Cardiac muscle cell (in vitro differentiated cells and primary cell): Measurements from ENCODE around the gene KCNH5. TPM values are rescaled to one million over a fixed set of nuclear protein-coding genes. Genes with fewer than 3 reads are reported as not detected.

Source experiments
- DNase-seq, 2 donors: peaks; one replicate each; pipeline versions ENCODE4 v3.0.0 to v3.0.0-alpha.2; 2010 to 2017; ENCODE audit warnings: low read depth in 1 of 2, low spot score in 1 of 2
- H3K27ac ChIP-seq: fragments of 200-600 bp; sonication (generic); 2 replicates; pipeline ENCODE4 v1.5.1; 2016
- H3K27me3 ChIP-seq: fragments of 200-600 bp; sonication (generic); 2 replicates; pipeline ENCODE4 v1.6.0; 2016; ENCODE audit warnings: control low read depth
- H3K36me3 ChIP-seq: fragments of 200-600 bp; sonication (generic); 2 replicates; pipeline ENCODE4 v1.5.1; 2016; ENCODE audit warnings: control low read depth
- H3K4me1 ChIP-seq: fragments of 200-600 bp; sonication (generic); 2 replicates; pipeline ENCODE4 v1.8.1; 2017; ENCODE audit warnings: low read depth, mild to moderate bottlenecking, mixed run types
- H3K4me3 ChIP-seq: fragments of 200-600 bp; sonication (generic); 2 replicates; pipeline ENCODE4 v1.5.1; 2016; ENCODE audit warnings: mild to moderate bottlenecking
- H3K9me3 ChIP-seq: fragments of 200-600 bp; sonication (generic); 2 replicates; pipeline ENCODE4 v1.5.1; 2017; ENCODE audit warnings: low read depth, mild to moderate bottlenecking, control low read depth
- CTCF ChIP-seq: IDR thresholded peaks from 2 replicates; pipeline ENCODE4 v1.5.1; 2012; ENCODE audit warnings: low read depth, mild to moderate bottlenecking, low read length
- polyA plus RNA-seq: library from polyadenylated mRNA; unstranded; fragments of >200 nt; fragmentation: Nextera tagmentation; extraction: Ambion mirVana; gene quantifications from 2 replicates; pipeline ENCODE4 v1.2.1, GENCODE V29; 2016
- total RNA-seq: library from RNA; depleted of rRNA; stranded (reverse); fragments of >200 nt; gene quantifications from 2 replicates; pipeline ENCODE4 v1.2.3, GENCODE V29; 2016

Gene KCNH5
- total and polyA plus RNA-seq, 2 experiments from 2014 or later: 0.06 TPM; not detected in 1

- DNase-seq: no peak
- H3K4me1 ChIP-seq: no peaks in the 10 kb centered on the region
- peaks cover 7% of the 10 kb centered on the region for H3K27me3 ChIP-seq
- no peak for TF ChIP-seq CTCF
- no peak overlapping the region for H3K27ac ChIP-seq
- H3K9me3 ChIP-seq: no peaks in the 10 kb centered on the region
- no peak overlapping the region for H3K4me3 ChIP-seq
- no peaks in the 10 kb centered on the region for H3K36me3 ChIP-seq
Observed at GRCh38 chr14:63055631-63056030, 10.4 kb upstream of the KCNH5 start.

- H3K4me3 ChIP-seq: no peak overlapping the region
- no peaks in the 10 kb centered on the region for H3K9me3 ChIP-seq
- peaks cover 42% of the 10 kb centered on the region for H3K27me3 ChIP-seq
- no peak for DNase-seq
- H3K36me3 ChIP-seq: no peaks in the 10 kb centered on the region
- no peaks in the 10 kb centered on the region for H3K4me1 ChIP-seq
- TF ChIP-seq CTCF: no peak
- H3K27ac ChIP-seq: no peak overlapping the region
Observed at GRCh38 chr14:63051992-63052391, 6.7 kb upstream of the KCNH5 start.

- Histone ChIP-seq H3K9me3 (no peaks in the 10 kb centered on the region), H3K36me3 (no peaks in the 10 kb centered on the region), H3K27ac (no peak overlapping the region), H3K27me3 (peaks cover 48% of the 10 kb centered on the region), H3K4me3 (no peak overlapping the region), H3K4me1 (no peaks in the 10 kb centered on the region)
- DNase-seq: no peak
- no peak for TF ChIP-seq CTCF
Observed at GRCh38 chr14:63051301-63051700, 6.0 kb upstream of the KCNH5 start.

- H3K36me3 ChIP-seq: no peaks in the 10 kb centered on the region
- peaks cover 54% of the 10 kb centered on the region for H3K27me3 ChIP-seq
Observed at GRCh38 chr14:63050694-63051093, 5.4 kb upstream of the KCNH5 start.

GRCh38 chr14:63046339-63047268 lies 1.3 kb upstream of the KCNH5 start:
- DNase-seq: no peak
- H3K27me3 ChIP-seq: peaks cover 82% of the 10 kb centered on the region
- H3K4me3 ChIP-seq: peak overlapping the region; percentile 27
- no peak for TF ChIP-seq CTCF
- H3K9me3 ChIP-seq: no peaks in the 10 kb centered on the region
- H3K27ac ChIP-seq: no peak overlapping the region
- H3K36me3 ChIP-seq: no peaks in the 10 kb centered on the region
- H3K4me1 ChIP-seq: no peaks in the 10 kb centered on the region

More at GRCh38 chr14:63050694-63051093, 5.4 kb upstream of the KCNH5 start:
- no peak for DNase-seq
- no peak for TF ChIP-seq CTCF
- no peak overlapping the region for H3K27ac ChIP-seq
- H3K4me3 ChIP-seq: no peak overlapping the region
- H3K9me3 ChIP-seq: no peaks in the 10 kb centered on the region
- no peaks in the 10 kb centered on the region for H3K4me1 ChIP-seq
